HuH-7 (cell line): ENCODE data around the gene MINAR1.
A peak's percentile ranks its signal among the peaks of the same experiment; 100 is the strongest.

Source experiments
- DNase-seq: peaks from one replicate; pipeline ENCODE4 v3.0.0; 2011; ENCODE audit warnings: low spot score

Gene MINAR1

DNA sequence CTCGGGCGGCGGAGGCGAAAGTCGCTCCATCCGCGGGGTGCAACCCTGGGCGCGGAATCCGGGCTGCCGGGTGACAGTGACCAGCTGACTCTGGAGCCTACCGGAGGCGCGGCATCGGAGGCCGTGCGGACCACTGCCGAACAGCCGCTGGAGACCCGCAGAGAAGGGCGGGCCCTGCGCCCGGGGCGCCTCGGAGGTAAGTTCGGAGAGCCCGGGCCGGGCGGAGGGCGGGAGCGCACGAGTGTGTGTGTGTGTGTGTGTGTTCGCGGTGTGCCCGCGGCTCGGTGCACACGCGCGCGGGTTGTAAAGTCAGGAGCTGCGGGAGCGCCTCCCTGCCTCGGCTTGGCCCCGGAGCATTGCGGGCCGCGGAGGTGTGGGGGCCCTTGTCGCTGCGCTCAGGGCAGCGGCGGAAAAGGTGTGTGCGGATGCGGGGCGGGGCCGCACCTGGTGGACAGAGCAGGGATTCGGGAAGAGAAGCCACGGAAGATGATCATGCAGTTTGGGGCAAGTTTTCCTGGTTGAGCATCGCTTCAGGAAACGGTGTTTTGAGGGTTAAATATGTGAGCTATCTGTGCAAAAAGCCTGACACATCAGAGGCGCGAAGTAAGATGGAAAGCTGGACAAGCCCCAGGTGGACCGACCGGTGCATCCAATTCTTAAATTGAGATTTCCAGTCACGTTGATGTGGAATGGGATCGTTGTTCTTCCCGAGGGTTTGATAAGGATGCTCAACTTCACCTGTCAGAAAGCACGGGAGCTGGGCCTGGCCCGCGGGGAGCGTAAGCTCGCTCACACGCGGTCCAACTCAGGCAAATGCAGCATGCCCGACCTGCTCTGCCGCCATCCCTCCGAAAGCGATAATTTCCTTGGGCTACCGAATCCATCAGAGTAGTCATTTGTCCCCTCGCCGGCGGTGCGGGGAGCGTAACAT is 474 bp downstream of the MINAR1 start:
- DNase-seq, result no peak

DNA sequence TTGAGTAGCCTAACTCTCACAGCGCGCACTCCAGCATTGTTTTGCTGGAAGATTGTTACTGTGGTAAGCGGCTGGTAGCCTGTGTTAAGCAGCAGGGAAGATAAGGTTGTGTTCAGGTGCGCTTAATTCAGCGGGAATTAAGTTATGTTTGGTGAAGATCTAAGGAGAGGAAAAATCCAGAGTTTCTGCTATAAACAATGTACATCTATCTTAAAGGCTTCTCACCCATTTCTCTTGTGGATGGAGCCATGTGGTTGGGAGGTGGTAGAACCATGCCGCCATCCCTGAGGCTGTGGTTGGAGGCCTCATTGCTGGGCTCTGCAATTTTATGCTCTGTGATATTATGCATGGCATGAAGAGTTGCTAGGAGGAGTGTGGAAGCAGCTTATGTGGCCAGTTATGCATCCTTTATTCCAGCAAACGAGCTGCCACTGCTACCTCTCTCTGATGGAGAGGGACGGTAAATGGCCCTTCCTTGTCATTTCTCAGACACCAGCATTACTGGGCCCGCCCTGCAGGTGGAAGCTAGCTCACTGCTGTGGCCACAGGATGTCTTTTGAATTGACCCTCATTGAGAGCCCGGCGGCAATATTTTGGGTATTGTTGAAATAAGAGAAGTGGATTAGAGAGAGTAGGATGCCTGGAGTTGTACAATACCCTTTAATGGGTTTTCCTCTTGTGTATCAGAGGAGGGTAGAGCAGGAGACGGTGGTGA is 1.3 kb downstream of the MINAR1 start:
- peak; percentile 62 for DNase-seq

DNA sequence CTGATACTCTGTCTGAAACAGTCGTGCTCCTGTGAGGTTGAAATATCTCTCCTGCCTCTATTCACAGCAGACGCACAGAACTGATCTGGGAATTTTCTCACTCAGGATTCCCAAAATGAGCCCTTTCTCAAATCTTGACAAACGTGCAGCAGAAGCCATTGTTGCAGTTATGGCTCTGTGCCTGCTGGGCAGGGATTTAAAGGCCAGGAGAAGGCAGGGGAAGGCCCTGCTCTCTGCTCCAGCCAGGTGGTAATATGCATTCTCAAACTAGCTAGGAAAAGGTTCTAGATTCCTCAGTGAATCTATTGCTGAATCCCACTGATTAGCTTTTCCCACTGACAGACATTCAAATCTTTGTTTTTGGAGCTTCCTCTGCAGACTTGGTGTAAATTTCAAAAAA is 2.2 kb downstream of the MINAR1 start:
- DNase-seq, result no peak

DNA sequence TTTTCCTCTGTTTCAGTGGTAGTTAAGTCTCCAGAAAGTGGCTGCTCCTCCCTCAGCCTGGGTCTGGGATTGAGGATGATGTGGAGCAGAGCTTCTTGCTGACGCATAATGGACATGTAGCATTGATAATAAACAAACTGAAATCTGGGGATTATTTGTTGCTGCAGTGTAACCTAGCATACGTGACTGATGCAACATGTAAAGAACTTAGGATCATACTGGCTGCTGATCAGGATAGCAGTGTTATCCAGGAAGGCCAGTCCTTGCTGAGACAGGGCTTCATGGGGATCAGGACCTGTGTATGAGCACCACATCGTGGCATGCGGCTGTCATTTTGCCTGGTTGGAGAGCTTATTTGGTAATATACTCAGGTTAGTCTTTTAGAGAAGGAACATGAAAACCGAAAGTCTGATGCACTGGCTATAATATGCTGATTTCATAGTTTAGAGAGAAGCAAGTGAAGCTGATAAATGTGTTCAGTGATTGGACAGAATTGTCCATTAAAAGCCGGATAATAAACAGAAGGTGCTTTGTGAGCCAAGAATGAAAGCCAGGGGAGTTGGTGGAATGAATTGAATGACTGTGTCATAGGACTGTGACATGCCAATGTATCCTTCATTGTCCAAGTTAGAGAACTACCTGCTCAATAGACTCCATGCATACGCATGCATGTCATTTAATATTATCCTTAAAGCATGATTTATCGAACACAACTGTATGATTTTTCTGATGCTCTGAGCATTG is 4.1 kb downstream of the MINAR1 start:
- no peak for DNase-seq

DNA sequence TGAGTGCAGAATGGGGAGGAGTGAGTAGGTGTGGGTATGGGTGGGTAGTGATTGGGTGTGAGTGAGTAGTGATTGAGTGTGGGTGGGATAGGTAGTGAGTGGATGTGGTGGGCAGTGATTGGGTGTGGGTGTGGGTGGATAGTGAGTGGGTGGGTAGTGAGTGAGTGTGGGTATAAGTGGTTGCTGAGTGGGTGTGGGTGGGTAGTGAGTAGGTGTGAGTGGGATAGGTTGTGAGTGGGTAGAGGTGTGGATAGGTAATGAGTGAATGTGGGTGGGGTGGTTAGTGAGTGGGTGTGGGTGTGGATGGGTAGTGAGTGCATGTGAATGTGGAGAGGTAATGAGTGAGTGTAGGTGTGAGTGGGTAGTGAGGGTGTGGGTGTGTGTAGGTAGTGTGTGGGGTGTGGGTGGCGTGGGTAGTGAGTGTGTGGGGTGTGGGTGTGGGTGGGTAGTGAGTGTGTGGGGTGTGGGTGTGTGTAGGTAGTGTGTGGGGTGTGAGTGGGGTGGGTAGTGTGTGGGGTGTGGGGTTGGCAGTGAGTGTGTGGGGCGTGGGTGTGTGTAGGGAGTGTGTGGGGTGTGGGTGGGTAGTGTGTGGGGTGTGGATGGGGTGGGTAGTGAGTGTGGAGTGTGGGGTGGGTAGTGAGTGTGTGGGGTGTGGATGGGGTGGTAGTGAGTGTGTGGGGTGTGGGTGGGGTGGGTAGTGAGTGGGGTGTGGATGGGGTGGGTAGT is 5.3 kb downstream of the MINAR1 start:
- DNase-seq, result no peak

DNA sequence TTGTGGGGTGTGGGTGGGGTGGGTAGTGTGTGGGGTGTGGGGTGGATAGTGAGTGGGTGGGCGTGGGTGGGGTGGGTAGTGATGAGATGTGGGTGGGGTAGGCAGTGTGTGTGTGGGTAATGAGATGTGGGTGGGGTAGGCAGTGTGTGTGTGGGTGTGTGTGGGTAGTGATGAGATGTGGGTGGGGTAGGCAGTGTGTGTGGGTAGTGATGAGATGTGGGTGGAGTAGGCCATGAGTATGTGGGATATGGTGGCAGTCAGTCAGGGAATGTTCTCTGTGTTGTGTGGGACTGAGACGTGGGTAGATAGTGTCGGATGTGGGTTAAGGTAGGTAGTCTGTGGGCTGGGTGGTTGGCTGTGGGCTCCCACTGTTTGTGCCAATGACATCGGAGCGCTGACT is 7.1 kb downstream of the MINAR1 start:
- DNase-seq, result no peak

DNA sequence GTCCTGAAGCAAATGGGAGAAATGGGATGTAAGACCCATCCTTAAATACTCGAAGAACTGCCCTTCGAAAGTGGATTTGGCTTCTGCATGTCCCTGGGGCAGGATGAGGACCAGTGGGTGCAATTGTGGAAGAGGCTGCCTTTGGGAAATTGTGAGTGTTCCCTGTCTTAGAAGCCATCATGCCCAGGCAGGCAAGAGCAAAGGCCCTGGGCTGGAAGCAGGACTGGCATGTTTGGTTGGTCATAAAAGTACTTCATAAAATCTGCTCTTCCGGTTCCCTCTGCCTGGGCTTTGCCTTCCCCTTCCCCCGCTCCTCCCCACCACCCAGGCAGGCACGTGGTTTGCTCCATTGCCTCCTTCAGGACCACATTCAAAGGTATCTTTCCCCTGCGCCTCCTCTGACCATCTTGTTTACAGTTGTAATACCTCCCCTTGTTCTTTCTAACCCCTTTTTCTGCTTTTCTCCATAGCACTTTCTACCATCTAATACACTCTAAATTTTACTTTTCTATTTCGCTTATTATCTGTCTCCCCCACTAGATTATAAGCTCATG is 8.3 kb downstream of the MINAR1 start:
- no peak for DNase-seq

DNA sequence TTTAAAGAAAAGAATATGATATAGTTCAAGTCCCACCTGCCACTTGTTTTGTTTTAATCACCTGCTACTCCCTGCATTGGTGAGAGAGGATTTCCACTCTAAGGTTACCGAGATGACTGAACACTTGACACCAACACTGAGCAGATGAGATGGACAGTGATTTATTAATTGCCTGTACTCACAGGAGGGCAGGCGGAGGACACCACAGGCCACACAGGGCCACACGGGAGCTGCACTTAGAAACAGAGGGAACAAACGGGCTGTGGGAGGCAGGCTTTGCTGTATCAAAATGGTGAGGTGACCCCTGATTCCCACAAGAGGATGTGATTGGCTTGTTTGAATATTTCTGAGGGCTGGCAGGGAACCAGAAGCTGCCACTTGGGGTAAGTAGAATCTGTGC is 10.8 kb downstream of the MINAR1 start:
- DNase-seq, result no peak

DNA sequence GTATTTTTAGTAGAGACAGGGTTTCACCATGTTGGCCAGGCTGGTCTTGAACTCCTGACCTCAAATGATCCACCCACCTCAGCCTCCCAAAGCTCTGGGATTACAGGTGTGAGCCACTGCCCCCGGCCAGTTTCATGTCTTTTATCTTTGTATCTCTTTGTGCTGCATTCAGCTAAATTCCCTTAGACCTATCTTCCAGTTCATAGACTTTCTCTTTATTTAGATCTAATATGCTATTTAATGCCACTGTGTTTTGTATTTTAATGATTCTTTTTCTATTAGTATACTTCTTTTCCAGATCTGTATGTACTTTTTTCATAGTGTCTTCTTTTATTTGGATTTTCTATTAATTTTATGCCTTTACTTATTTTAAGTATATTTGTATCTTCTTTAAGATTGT is 14.9 kb downstream of the MINAR1 start:
- no peak for DNase-seq

DNA sequence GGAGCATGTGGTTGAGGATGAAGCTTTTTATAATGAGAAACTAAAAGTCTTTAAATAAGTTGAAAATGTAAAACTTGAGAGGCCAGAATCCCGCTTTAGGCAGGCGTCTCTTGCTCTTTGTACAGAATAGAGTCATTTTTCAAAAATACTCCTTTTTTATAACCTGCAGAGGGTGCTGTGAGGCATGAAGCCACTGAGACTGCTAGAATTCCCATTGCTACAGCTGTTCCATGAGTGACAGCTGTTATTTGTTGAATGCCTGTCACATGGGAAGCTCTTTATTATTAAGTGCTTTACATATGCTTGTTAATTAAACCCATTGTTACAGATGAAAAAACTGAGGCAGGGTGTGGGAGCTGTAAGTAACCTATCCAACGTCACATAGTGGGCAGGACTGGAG is 18.5 kb downstream of the MINAR1 start:
- peak; percentile 45 for DNase-seq

DNA sequence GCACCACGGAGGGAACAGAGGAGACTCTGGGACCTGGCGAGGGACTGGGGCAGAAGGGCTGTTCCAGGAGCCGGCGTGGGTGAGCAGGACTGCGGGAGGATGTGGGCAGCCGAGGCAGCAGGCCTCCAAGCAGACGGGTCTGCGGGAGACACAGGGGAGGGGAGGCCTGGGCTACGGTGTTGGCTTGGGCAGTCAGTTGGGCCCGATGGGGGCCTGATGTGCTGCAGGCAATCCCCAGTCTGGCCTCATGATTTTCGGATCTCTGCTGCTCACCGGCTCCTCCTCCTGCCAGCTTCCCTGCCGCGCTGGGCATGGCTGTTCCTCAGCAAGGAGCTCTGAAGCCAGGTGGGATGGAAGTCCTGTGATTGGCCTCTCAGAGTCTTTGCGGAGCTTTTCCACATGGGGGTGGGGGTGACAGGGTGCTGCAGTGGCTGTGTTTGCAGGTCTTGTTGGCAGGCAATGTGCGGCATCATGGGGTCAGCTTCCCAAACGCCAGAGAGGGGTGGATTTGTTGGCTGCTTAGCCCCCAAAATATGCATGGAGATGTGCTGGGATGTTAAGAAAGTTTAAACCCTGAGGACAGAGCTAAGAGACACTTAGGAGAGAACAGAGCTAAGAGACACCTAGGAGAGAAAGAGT is 19.3 kb downstream of the MINAR1 start:
- no peak for DNase-seq

DNA sequence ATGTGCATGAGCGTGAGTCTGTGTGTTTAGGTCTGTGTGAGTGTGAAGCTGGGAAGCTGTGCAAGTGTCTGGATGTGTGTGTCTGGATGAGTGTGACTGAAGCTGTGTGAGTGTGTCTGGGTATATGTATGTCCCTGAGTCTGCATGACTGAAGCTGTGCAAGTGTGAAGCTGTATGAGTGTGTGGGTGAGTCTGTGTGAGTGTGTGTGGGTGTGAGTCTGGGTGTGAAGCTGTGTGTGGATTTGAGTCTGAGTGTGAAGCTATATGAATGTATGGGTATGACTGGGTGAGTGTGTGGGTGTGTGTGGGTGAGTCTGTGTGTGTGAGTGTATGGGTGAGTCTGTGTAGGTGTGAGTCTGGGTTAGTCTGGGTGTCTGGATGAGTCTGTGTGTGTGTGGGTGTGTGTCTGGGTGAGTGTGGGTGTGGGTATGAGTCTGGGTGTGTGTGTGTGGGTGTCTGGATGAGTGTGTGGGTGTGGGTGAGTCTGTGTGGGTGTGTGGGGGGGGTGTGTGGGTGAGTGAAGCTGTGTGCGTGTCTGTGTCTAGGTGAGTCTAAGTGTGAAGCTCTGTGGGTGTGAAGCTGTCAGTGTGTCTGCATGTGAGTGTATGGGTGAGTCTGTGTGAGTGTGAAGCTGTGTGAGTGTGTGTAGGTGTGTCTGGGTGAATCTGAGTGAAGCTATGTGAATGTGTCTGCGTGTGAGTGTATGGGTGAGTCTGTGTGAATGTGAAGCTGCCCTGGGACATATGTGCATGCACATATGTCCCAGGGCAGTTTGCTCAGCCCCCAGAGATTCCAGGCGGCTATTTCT is 20.3 kb downstream of the MINAR1 start:
- no peak for DNase-seq

DNA sequence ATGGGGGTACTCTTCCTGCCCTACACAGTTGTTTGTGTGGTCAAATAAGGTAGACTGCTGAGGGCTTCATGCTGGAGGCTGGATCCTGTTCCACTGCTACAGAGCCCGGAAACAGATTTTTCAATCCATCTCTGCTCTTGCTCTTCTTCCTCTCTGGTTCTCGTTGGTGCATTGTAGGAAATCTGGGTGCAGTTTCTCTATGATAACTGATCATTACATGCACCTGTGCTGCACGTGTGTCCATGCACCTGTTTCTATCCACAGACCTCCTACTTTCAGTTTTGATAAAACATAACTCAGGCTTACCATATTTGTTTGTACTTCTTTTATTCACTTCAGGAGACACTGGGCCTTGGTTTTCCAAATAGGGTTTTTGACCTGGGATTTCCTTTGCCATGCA is 21.3 kb downstream of the MINAR1 start:
- no peak for DNase-seq

DNA sequence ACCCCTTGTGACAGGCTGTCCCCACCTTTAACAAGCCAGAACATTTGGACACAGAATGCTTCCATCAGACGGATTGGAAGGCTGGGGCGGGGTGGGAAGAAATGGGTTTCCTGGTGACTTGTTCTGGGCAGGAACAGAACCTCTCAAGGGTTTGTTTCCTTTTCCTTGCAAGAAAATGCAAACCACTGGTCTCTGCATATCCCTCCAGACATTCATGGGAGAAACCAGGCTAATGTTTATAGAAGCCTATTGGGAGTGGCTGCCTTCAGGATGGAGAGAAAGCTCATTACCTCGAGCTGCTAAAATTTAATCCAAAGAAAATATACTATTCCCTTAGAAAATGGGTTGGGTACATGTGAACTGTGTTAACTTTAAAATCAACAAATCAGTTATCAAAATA is 21.9 kb downstream of the MINAR1 start:
- no peak for DNase-seq

DNA sequence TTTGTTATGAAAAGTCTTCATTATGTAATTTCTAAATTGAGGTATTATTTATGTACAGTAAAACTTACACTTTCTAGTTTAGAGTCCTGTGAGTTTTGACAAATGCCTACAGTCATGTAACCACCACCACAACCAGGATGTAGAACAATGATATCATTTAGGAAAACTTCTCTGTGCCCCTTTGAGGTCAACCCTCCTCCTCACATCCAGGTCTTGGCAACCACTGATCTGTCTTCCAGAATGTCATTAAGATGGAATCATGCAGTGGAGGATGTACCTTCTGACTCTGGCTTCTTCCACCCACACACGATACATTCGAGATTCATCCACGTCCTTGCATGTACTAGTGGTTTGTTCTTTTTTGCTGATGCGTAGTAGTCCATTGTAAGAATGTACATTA is 23.2 kb downstream of the MINAR1 start:
- no peak for DNase-seq

DNA sequence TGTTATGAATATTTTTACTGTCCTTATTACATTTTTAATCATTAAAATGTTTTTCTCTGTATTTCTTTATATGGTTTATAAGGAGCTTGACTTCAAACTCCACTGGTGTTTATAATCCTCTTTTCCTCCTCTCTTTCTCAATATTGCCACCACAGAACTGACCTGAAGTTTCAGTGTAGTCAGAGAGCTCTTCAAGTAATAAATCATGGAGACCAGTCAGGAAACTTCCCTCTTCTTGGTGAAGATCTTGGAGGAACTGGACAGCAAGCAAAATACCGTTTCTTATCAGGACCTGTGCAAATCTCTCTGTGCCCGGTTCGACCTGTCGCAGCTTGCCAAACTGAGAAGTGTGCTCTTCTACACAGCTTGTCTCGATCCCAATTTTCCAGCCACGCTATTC is 23.8 kb downstream of the MINAR1 start:
- no peak for DNase-seq

DNA sequence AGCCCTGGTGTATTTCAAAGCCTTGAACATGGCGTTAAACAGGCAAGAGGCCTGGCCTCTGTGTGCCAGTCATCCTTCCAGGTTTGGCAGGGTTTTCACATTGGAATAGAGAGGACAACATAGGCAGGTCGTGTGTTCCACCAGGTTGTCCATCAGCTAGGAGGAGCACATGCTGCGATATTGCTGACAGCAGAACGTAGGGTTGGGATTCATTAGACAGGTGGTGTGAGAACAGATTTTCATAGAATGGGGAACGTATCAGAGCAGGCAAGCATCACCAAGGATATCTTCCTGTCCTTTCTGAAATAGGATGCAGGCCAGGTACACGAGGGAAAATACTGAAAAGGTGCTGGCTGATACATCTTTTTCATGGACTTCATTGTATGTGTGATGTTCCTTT is 26.4 kb downstream of the MINAR1 start:
- no peak for DNase-seq

DNA sequence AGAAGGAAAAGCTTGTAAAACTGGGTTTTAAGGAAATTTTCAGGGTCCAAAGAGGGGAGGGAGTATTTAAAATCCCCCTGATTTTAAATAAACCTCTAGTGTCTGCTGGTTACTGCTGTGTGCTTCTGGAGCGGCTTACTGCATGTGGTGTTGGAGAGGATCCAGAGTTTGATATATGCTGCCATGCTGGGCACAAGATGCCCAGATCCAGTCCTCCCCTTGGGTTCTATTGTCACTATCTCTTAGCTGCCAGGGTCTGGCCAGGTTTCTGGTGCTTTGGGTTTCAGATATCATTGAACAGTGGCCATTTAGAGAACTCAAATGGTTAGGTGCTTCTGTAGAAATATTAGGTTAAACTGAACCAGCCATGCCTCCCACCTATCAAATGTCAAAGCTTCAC is 27.5 kb downstream of the MINAR1 start:
- DNase-seq, result no peak

DNA sequence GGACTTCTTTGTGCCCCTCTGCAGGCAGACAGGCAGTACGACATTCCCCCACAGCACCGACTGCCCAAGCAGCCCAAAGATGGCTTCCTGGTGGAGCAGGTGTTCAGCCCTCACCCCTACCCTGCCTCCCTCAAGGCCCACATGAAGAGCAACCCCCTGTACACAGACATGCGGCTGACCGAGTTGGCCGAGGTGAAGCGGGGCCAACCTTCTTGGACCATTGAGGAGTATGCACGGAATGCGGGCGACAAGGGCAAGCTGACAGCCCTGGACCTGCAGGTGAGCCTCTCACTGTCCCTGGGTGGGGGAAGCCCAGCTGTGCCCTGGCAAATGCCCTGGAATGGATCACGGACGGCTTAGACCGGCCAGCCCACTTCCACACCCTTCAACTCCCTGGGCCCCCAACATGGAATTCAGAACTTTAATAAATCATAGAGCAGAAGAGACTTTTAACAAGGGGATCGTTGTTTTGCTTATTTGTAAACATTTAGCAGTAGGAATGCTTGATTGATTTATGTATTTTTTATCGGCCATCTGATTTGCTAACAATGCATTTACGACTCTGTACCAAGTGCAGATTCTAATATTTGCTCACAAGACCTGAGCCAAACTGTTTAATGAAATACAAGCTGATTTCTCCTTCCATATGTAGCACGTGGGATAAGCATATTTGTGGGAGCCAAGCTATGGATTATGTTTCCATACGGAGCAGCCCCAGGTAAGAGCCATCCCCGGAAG is 31.1 kb downstream of the MINAR1 start:
- DNase-seq, result no peak

DNA sequence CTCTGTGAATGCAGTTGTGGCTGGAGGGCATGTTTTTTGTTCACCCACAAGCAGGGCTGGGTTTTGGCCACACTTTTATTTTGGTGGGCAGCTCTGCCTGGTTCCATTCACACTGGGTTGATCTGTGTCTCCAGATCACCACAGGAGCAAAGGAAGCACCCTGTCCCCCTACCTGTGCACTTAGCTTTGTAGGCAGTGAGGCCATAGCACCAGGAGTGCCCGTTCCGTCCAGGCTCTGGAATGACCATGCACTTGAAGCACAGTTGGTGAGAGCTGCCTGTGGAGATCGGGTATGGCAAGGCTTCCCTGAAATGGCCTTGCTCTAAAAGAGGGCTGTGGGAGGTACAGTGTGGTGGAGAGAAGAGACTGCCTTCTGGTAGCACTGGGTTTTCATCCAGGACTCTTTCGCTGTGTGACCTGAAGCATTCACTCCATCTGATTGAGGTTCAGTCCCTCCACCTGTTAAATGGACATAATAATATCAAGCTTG is 31.7 kb downstream of the MINAR1 start:
- no peak for DNase-seq
